GM12801 (cell line): ENCODE data around the gene KCNN3.

Source experiments
- TF ChIP-seq, protein P1 (sequence below): IDR thresholded peaks from one replicate; pipeline ENCODE4 v1.5.1; 2011; ENCODE audit warnings: control low read depth; ENCODE audit not compliant: insufficient read length; ENCODE audit errors: extremely low read depth

Gene KCNN3

DNA sequence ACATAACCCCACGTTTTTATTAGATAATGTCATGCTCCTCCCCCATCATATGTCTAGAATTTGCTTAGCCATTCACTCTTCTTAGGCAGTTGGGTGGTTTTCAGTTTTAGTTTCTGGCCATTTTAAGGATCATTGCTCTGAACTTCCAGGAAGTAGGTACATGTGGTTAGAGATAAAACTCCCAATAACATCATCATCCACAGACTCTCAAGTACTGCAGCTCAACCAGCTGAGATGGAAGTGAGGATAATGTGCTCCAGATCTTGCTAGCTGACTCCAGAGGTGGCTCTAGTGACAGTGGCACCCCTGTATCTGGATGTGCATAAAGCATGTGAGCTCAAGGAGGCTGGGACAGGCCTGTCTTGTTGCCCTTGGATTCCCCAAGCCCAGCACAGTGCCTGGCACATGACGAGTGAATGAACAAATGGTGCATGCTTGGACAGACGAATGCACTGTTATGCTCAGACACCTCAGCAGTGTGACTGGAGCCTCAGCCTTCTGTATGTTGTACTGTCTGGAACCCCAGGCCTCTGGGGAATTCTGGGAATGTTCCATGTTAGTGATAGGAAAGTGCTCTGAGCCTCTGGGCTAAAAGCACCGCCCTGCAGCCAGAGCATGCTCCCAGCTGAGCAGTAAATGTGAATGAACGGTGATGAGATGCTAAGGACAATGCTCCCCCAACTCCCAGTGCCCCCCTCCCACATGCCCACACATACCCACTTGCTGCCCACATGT lies 16.4 kb upstream of the KCNN3 start:
- TF ChIP-seq, protein P1, sequence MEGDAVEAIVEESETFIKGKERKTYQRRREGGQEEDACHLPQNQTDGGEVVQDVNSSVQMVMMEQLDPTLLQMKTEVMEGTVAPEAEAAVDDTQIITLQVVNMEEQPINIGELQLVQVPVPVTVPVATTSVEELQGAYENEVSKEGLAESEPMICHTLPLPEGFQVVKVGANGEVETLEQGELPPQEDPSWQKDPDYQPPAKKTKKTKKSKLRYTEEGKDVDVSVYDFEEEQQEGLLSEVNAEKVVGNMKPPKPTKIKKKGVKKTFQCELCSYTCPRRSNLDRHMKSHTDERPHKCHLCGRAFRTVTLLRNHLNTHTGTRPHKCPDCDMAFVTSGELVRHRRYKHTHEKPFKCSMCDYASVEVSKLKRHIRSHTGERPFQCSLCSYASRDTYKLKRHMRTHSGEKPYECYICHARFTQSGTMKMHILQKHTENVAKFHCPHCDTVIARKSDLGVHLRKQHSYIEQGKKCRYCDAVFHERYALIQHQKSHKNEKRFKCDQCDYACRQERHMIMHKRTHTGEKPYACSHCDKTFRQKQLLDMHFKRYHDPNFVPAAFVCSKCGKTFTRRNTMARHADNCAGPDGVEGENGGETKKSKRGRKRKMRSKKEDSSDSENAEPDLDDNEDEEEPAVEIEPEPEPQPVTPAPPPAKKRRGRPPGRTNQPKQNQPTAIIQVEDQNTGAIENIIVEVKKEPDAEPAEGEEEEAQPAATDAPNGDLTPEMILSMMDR: no peak

DNA sequence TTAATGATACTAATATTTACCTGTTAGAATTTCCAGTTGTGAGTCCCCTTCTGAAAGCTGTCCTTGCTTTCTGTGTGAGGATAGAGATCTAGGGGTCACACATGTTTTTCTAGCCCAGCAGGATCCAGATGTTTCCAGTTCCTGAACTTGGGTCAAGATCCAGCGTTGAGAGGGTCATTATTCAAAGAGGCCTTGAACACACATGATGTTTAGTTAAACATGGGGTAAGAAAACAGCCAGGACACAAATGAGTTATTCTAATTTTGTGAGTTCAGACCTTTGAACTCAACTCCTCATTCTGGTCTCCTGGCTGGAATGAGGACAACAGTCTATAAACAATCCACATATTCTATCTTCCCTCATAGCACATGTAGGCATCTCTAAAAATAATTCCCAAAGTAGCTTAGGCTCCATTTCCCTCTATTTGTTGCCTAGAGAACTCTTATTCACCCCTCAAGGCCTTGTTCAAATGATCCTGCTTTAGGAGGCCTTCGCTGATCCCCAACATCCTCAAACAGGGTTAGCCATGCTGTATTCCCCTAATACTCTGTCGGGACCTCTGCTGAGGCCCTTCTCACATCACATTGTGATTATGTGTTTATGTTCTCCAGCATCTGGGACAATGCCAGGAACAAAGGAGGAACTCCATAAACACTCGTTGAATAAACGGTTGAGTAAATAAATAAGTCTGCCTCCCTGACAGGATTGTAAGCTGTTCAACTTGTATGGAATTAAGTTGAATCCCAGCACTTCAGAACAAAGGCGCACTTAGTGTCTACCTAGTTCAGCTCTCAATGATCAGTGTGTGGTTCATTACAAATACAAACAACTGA lies 15.0 kb upstream of the KCNN3 start:
- TF ChIP-seq, protein P1: no peak

DNA sequence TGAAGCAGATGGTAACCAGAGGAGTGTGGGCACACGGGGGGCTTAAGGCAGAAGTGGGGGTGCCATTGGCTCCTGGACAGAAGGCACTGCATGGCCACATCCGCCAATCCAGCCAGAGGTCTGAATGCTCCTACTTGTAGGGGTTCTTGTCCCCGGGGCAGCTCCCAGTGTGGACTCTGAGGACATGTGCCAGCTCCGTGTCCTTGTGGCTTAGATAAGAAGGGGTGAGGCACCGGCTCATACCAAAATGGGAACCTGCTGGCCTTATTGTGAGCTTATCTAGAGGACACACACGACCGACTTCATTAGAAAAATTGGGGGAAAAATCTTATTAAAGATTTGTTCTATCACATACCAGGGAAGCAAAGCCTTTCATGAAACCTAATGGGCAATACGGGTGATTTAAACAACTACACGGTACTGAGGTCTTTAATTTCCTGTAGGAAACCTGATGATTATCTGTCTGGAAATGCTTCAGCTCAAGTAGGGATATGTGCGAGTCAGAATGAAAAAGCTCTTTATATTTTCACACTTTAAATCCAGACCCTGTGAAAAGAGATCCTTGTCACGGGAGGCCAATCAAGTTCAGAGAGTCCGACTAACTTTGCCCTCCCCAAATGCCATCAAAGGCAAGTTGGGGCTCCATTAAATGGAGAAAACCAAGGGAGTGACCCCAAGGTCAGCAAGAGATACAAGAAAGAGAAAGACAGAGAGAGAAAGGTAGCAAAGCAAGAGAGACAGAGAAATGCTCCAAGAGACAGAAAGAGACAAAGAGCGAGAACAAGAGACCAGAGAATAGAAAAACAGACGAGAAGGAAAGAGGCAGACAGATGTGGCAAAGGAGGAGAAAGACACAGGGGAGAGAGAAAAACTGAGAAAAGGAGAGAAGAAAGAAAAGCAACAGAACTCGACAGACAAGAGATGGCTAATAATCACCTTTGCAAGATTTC lies 14.1 kb upstream of the KCNN3 start:
- TF ChIP-seq, protein P1: no peak

DNA sequence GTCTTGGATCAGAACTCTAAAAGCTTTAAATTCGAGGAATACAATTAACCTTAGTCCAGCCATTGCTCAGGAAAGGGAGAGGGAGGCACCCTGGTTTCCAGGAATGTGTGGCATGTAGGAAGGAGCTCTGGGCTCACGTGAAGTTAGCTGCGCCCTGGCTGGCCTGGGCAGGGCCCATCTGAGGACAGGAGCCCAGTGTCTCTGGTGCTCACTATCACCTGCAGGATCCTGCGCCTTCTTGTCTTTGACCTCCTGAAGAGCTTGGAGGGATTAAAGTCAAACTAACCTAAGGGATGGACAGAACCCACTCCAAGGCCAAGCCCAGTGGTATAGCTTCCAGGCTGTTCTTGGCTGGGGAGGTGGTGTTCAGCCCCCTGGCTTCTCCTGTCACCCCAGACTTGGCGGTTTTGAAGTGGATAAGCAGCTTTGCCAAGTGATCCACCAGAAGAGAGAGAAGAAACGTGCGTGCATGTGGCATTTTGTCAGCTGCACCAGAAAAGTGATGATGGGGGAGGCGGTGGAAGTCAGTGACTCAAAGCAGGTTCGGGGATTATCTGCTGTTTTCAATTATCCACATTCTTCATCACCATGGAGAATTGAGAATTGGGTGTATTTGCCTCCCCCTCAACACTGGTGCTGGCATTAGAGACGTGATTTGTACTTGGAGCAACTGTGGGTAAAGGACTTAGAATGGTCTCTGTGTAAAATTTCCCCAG lies 11.9 kb upstream of the KCNN3 start:
- TF ChIP-seq, protein P1: no peak

DNA sequence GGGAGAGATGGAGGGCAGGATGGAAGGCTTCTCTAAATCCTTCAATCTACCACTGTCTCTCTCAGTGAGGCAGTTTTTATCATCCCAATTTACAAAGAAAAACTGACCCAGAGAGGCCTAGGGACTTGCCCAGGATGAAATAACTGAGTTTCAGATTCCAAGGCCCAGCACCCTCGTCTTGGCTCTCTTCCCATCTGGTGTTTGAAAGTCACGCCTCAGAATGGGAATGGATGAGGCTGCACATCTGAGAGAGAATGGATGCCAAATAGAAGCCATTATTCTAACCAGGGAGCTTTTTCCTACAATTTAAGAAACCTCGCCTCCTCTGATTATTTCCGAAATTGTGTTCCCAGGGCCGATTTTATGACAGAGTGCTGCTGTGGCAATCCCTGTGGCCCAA lies 10.6 kb upstream of the KCNN3 start:
- TF ChIP-seq, protein P1: no peak

DNA sequence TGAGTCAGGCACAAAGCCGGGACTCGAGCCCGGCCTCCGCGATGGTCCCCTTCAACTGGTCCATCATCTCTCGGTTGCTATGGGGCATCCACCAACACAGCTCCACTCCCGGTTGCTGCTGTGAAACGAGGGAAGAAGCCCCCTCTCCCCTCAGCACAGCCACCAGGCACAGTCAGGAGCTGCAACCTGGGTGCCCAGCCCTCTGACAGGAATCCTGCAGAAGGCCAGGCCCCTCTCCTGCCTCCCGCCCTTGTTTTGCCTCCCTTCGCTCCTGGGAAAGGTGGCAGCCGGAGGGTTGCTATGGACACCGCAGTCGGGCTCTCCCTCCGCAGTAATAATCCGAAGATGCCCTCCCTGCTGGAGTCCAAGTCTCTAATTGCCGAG lies 8.9 kb upstream of the KCNN3 start:
- TF ChIP-seq, protein P1: no peak
